NCI-H1436 treated with DMSO at 0.1 percent for 48 hours (cell line): ENCODE measurements around the gene RIBC2.

ENCODE experiments used
- DNase-seq: peaks from one replicate; lab custom pipeline; 2025; lab: John Stamatoyannopoulos, UW

The RIBC2 gene

GRCh38 chr22:45475063-45475747, 61.7 kb downstream of the RIBC2 start:
- no peak for DNase-seq

DNA sequence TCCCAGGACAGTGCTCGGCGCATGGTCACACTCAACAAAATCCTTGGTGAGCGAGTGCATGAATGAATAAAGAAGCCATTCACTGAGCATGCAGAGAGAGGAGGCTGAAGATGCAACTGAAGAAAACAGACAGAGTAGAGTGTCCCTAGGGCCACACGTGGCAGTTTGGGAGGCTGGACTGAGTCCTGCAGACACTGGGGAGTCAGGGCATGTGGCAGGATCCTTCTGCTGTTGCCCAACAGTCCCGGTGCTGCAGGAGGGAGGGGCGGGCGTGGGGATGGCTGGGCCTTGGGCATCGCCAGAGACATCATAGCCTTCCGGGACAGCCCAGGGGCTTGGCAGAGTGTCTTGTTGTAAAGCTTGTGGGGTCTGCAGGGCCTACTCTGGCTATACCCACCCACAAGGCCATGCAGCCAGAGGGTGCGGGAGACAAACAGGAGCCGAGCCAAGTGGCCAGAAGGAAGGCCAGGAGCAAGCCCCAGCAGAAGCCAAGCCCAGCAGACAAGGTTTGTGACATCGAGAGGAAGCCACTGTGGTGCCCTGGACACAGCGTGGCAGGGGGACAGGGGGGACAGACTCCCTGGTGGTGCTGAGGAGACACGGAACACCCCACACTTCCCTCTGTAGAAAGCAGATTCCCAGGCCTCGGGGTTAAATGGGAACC, 62.5 kb downstream of the RIBC2 start:
- DNase-seq, result no peak

DNA sequence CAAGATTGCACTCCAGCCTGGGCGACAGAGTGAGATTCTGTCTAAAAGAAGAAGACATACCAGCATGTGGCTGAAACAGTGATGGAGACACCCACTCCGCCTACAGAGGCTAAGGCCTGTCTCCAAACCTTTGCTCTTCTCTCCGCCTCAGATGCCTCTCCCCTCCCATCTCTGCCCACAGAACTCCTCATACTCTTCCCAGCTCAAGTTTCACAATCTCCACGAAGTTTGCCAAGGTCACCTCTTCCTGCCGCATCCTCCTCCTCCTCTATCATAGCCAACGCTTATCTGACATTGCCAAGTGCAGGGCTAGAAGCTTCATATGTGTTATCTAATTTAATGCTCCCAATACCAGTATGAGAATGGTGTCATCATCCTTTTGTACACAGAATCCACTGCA, 63.3 kb downstream of the RIBC2 start:
- no peak for DNase-seq

GRCh38 chr22:45477366-45478107, 64.0 kb downstream of the RIBC2 start:
- DNase-seq, result no peak

- DNase-seq, result no peak
These were observed 64.7 kb downstream of the RIBC2 start for GRCh38 chr22:45478108-45478771.

DNA sequence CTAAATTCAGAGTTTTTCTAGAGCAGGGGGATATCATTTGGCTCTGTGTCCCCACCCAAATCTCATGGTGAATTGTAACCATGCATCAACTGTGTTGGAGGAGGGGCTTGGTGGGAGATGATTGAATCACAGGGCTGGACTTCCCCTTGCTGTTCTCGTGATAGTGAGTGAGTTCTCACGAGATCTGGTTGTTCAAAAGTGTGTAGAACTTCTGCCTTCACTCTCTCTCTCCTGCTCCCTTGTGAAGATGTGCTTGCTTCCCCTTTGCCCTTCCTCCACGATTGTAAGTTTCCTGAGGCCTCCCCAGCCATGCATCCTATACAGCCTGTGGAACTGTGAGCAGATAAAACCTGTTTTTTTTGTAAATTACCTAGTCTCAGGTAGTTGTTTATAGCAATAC, 67.2 kb downstream of the RIBC2 start:
- no peak for DNase-seq

GRCh38 chr22:45481661-45482060, 68.2 kb downstream of the RIBC2 start:
- no peak for DNase-seq
